OCI-LY1 (cell line): ENCODE results near the gene RUVBL1.

Experiments
- H2AFZ ChIP-seq: fragments of 200-600 bp; sonication (generic), shearing (Covaris generic); 2 replicates; pipeline ENCODE4 v1.6.0; 2014; ENCODE audit warnings: antibody characterized with exemption, mild to moderate bottlenecking, low read length
- H3F3A ChIP-seq: fragments of 200-600 bp; sonication (generic), shearing (Covaris generic); 2 replicates; pipeline ENCODE4 v1.6.0; 2014; ENCODE audit warnings: mild to moderate bottlenecking, antibody characterized with exemption, low read length, moderate library complexity; ENCODE audit not compliant: insufficient read depth
- H3K27ac ChIP-seq: fragments of 200-600 bp; sonication (generic); 2 replicates; pipeline ENCODE4 v1.5.1; 2014; ENCODE audit warnings: low read length, mixed run types, mild to moderate bottlenecking, low read depth; ENCODE audit not compliant: poor library complexity, severe bottlenecking
- H3K27me3 ChIP-seq: fragments of 200-600 bp; sonication (generic); 2 replicates; pipeline ENCODE4 v1.6.0; 2014; ENCODE audit warnings: antibody characterized with exemption, mild to moderate bottlenecking, low read length, moderate library complexity; ENCODE audit not compliant: insufficient read depth
- H3K36me3 ChIP-seq: fragments of 200-600 bp; sonication (generic); 2 replicates; pipeline ENCODE4 v1.6.1; 2014; ENCODE audit warnings: mild to moderate bottlenecking, antibody characterized with exemption, low read length, moderate library complexity, mixed read lengths; ENCODE audit not compliant: insufficient read depth
- H3K4me1 ChIP-seq: fragments of 200-600 bp; sonication (generic); 2 replicates; pipeline ENCODE4 v1.5.1; 2014; ENCODE audit warnings: mild to moderate bottlenecking, low read length, moderate library complexity; ENCODE audit not compliant: insufficient read depth, severe bottlenecking
- H3K4me2 ChIP-seq: fragments of 200-600 bp; sonication (generic), shearing (Covaris generic); 2 replicates; pipeline ENCODE4 v1.6.1; 2014; ENCODE audit warnings: low read length
- H3K4me3 ChIP-seq: fragments of 200-600 bp; sonication (generic); 2 replicates; pipeline ENCODE4 v1.5.1; 2014; ENCODE audit warnings: low read length, low read depth, mild to moderate bottlenecking, mixed read lengths; ENCODE audit not compliant: poor library complexity, severe bottlenecking
- H3K79me2 ChIP-seq: fragments of 200-600 bp; shearing (Covaris generic); 2 replicates; pipeline ENCODE4 v1.6.1; 2016; ENCODE audit warnings: mixed run types, low read length, mixed read lengths; ENCODE audit not compliant: insufficient read depth
- H3K9ac ChIP-seq: fragments of 200-600 bp; sonication (generic), shearing (Covaris generic); 2 replicates; pipeline ENCODE4 v1.6.1; 2014; ENCODE audit warnings: mild to moderate bottlenecking, low read length, mixed read lengths
- H3K9me2 ChIP-seq: fragments of 200-600 bp; sonication (generic), shearing (Covaris generic); 2 replicates; pipeline ENCODE4 v1.6.1; 2014; ENCODE audit warnings: low read depth, mild to moderate bottlenecking, low read length, mixed read lengths
- H3K9me3 ChIP-seq: fragments of 200-600 bp; shearing (Covaris generic); 2 replicates; pipeline ENCODE4 v1.6.1; 2014; ENCODE audit warnings: low read length, mixed read lengths
- H4K20me1 ChIP-seq: fragments of 200-600 bp; sonication (generic), shearing (Covaris generic); 2 replicates; pipeline ENCODE4 v1.6.0; 2016; ENCODE audit warnings: mild to moderate bottlenecking, low read length; ENCODE audit not compliant: insufficient read depth
- CTCF ChIP-seq: fragments of 200-600 bp; sonication (generic), shearing (Covaris generic); IDR thresholded peaks from 2 replicates; pipeline ENCODE4 v1.5.1; 2017; ENCODE audit warnings: mild to moderate bottlenecking, antibody characterized with exemption, low read length, moderate library complexity, mixed read lengths
- EZH2 ChIP-seq: fragments of 200-600 bp; sonication (generic), shearing (Covaris generic); IDR thresholded peaks from 2 replicates; pipeline ENCODE4 v1.8.0; 2017; ENCODE audit warnings: borderline replicate concordance, mixed run types, mild to moderate bottlenecking, antibody characterized with exemption, low read length, moderate library complexity, mixed read lengths

The RUVBL1 gene

GRCh38 chr3:128036119-128036518 lies 87.5 kb downstream of the RUVBL1 start:
- Histone ChIP-seq H3K4me2 (no peak overlapping the region), H3K79me2 (no peaks in the 10 kb centered on the region), H3K9me3 (no peaks in the 10 kb centered on the region), H3K9ac (no peak overlapping the region), H3F3A (no peaks in the 10 kb centered on the region), H3K4me1 (no peaks in the 10 kb centered on the region), H3K4me3 (no peak overlapping the region), H3K27ac (no peak overlapping the region), H3K36me3 (no peaks in the 10 kb centered on the region), H2AFZ (no peak overlapping the region), H4K20me1 (no peaks in the 10 kb centered on the region), H3K27me3 (no peaks in the 10 kb centered on the region), H3K9me2 (no peaks in the 10 kb centered on the region)
- TF ChIP-seq EZH2 = no peak

GRCh38 chr3:128033102-128033501 lies 90.5 kb downstream of the RUVBL1 start:
- no peaks in the 10 kb centered on the region for H3K79me2 ChIP-seq
- no peak for TF ChIP-seq CTCF
- TF ChIP-seq EZH2 = no peak

More at GRCh38 chr3:128033102-128033501, 90.5 kb downstream of the RUVBL1 start:
- Histone ChIP-seq H3K27ac (no peak overlapping the region), H2AFZ (no peak overlapping the region), H3K9me2 (no peaks in the 10 kb centered on the region), H4K20me1 (no peaks in the 10 kb centered on the region), H3K9me3 (no peaks in the 10 kb centered on the region), H3K4me1 (no peaks in the 10 kb centered on the region), H3K27me3 (no peaks in the 10 kb centered on the region), H3K9ac (no peak overlapping the region), H3K4me2 (no peak overlapping the region), H3K36me3 (no peaks in the 10 kb centered on the region), H3K4me3 (no peak overlapping the region), H3F3A (no peaks in the 10 kb centered on the region)
